Measurements from ENCODE around the gene IFT43. TPM values are rescaled to one million over a fixed set of nuclear protein-coding genes. Genes with fewer than 3 reads are reported as not detected.

Gene IFT43
- total RNA-seq, 1 experiment from 2014 or later = 20.0 TPM

DNA sequence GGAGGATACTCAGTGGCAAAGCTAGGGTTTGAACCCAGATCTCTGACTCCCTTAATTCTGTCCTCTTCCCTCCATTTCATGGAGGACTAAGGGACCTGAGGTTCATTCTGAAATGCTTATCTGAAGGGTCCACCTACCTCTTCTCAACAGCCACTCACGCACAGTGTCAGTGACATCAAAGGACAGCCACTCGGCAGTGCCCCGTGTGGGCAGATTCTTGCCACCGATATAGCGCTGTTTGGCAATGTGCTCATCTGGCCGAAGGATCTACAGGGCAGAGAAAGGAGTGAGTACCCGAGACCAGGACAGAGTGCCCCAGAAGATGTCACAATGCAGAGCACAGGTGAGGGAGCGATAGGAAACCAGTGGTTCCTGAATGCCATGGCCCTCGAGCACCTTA is 14.6 kb upstream of the IFT43 start:
- POLR2A ChIA-PET = no interaction called here
- in situ Hi-C loops (cut with HindIII; ENCODE audit: low pct_unique_long_range_greater_than_20kb, low sequenced_read_pairs) = no loop called here

DNA sequence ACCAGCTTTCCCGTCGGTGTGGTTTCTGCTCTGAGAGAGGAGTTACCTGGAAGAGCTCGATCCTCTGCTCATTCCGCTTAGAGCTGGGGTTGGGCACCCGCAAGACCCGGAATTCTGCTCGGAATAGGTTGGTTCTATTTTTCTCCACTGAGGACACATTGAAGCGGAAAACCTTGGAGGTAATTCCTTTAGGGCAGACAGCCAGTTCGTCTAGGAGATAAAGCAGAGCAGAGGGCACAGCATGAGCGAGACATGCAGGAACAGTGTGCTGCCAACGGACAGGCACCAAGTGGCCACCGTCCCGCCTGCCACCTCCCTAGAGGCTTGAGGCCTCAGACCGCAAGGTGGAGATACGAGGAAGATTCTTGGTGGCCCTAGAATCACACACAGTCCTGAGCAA is 14.1 kb upstream of the IFT43 start:
- ATAC-seq (no peak), DNase-seq (ENCODE audit: low read depth, low spot score) (no peak)
- in situ Hi-C loops (cut with HindIII; ENCODE audit: low pct_unique_long_range_greater_than_20kb, low sequenced_read_pairs) = no loop called here
- no peaks in the 10 kb centered on the region for H3K4me1 ChIP-seq (ENCODE audit: control insufficient read depth, insufficient read depth, low read length)
- POLR2A ChIA-PET = no interaction called here
- H3K9me3 ChIP-seq (ENCODE audit: control insufficient read depth, insufficient read depth, low read depth, low read length) = no peaks in the 10 kb centered on the region
- no TSS peak for BruUV-seq (replicated peaks)
- H3K4me3 ChIP-seq (ENCODE audit: low read depth in 2 of 2, low read length in 2 of 2) = no peak overlapping the region
- CTCF ChIA-PET = no interaction called here
- no peaks in the 10 kb centered on the region for H3K36me3 ChIP-seq (ENCODE audit: control insufficient read depth, insufficient read depth, low read length)
- TF ChIP-seq, protein P1, sequence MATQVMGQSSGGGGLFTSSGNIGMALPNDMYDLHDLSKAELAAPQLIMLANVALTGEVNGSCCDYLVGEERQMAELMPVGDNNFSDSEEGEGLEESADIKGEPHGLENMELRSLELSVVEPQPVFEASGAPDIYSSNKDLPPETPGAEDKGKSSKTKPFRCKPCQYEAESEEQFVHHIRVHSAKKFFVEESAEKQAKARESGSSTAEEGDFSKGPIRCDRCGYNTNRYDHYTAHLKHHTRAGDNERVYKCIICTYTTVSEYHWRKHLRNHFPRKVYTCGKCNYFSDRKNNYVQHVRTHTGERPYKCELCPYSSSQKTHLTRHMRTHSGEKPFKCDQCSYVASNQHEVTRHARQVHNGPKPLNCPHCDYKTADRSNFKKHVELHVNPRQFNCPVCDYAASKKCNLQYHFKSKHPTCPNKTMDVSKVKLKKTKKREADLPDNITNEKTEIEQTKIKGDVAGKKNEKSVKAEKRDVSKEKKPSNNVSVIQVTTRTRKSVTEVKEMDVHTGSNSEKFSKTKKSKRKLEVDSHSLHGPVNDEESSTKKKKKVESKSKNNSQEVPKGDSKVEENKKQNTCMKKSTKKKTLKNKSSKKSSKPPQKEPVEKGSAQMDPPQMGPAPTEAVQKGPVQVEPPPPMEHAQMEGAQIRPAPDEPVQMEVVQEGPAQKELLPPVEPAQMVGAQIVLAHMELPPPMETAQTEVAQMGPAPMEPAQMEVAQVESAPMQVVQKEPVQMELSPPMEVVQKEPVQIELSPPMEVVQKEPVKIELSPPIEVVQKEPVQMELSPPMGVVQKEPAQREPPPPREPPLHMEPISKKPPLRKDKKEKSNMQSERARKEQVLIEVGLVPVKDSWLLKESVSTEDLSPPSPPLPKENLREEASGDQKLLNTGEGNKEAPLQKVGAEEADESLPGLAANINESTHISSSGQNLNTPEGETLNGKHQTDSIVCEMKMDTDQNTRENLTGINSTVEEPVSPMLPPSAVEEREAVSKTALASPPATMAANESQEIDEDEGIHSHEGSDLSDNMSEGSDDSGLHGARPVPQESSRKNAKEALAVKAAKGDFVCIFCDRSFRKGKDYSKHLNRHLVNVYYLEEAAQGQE (IDR thresholded peaks at IDR 0.05; ENCODE audit: insufficient read depth in 1 of 2, low read depth in 2 of 2, low read length in 1 of 2) = no peak
- TF ChIP-seq TCF7L2 (IDR thresholded peaks at IDR 0.05; ENCODE audit: low read depth, low read length) (no peak), SIN3A (IDR thresholded peaks at IDR 0.05; ENCODE audit: borderline replicate concordance, insufficient read depth, low read depth, low read length) (no peak)
- H3K27me3 ChIP-seq (ENCODE audit: control insufficient read depth, insufficient read depth, low read length) = no peaks in the 10 kb centered on the region
- intact Hi-C loops (cut with micrococcal nuclease; ENCODE audit: unreplicated experiment) = no loop called here
- H3K27ac ChIP-seq (ENCODE audit: low read length) = no peak overlapping the region

More for the DNA sequence above, 14.6 kb upstream of the IFT43 start:
- CTCF ChIA-PET = no interaction called here
- no peak overlapping the region for H3K27ac ChIP-seq (ENCODE audit: low read length)
- no peak overlapping the region for H3K4me3 ChIP-seq (ENCODE audit: low read depth in 2 of 2, low read length in 2 of 2)
- no peaks in the 10 kb centered on the region for H3K9me3 ChIP-seq (ENCODE audit: control insufficient read depth, insufficient read depth, low read depth, low read length)
- BruUV-seq (replicated peaks) = no TSS peak
- DNase-seq (ENCODE audit: low read depth, low spot score) = no peak
- intact Hi-C loops (cut with micrococcal nuclease; ENCODE audit: unreplicated experiment) = no loop called here
- no peak for ATAC-seq
- TF ChIP-seq TCF7L2 (IDR thresholded peaks at IDR 0.05; ENCODE audit: low read depth, low read length) (no peak), POLR2AphosphoS5 (IDR thresholded peaks at IDR 0.05; ENCODE audit: low read depth, low read length) (no peak), SIN3A (IDR thresholded peaks at IDR 0.05; ENCODE audit: borderline replicate concordance, insufficient read depth, low read depth, low read length) (no peak)
- TF ChIP-seq, protein P2, sequence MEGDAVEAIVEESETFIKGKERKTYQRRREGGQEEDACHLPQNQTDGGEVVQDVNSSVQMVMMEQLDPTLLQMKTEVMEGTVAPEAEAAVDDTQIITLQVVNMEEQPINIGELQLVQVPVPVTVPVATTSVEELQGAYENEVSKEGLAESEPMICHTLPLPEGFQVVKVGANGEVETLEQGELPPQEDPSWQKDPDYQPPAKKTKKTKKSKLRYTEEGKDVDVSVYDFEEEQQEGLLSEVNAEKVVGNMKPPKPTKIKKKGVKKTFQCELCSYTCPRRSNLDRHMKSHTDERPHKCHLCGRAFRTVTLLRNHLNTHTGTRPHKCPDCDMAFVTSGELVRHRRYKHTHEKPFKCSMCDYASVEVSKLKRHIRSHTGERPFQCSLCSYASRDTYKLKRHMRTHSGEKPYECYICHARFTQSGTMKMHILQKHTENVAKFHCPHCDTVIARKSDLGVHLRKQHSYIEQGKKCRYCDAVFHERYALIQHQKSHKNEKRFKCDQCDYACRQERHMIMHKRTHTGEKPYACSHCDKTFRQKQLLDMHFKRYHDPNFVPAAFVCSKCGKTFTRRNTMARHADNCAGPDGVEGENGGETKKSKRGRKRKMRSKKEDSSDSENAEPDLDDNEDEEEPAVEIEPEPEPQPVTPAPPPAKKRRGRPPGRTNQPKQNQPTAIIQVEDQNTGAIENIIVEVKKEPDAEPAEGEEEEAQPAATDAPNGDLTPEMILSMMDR (IDR thresholded peaks at IDR 0.05) = no peak
- TF ChIP-seq, protein P1 (IDR thresholded peaks at IDR 0.05; ENCODE audit: insufficient read depth in 1 of 2, low read depth in 2 of 2, low read length in 1 of 2) = no peak
- no peaks in the 10 kb centered on the region for H3K36me3 ChIP-seq (ENCODE audit: control insufficient read depth, insufficient read depth, low read length)
- H3K4me1 ChIP-seq (ENCODE audit: control insufficient read depth, insufficient read depth, low read length) = no peaks in the 10 kb centered on the region
- no peaks in the 10 kb centered on the region for H3K27me3 ChIP-seq (ENCODE audit: control insufficient read depth, insufficient read depth, low read length)

Measured in Panc1 (cell line).